Suprapubic skin (tissue), 4 donors: ENCODE measurements around the gene MN1. TPM values are rescaled to one million over a fixed set of nuclear protein-coding genes. Genes with fewer than 3 reads are reported as not detected.
A peak's percentile ranks its signal among the peaks of the same experiment; 100 is the strongest.

Experiments used
- DNase-seq, 2 donors: peaks; one replicate each; pipeline ENCODE4 v3.0.0-alpha.2; 2019; ENCODE audit warnings: low spot score in 2 of 2
- H3K27ac ChIP-seq: fragments of 200-600 bp; sonication (generic); one replicate; pipeline ENCODE4 v1.5.1; 2019
- H3K27me3 ChIP-seq: fragments of 200-600 bp; sonication (generic); one replicate; pipeline ENCODE4 v1.5.1; 2019
- H3K36me3 ChIP-seq: fragments of 200-600 bp; sonication (generic); one replicate; pipeline ENCODE4 v1.5.1; 2019
- H3K4me1 ChIP-seq: fragments of 200-600 bp; sonication (generic); one replicate; pipeline ENCODE4 v1.5.1; 2019
- H3K4me3 ChIP-seq: fragments of 200-600 bp; sonication (generic); one replicate; pipeline ENCODE4 v1.5.1; 2019; ENCODE audit warnings: mild to moderate bottlenecking
- H3K9me3 ChIP-seq: fragments of 200-600 bp; sonication (generic); one replicate; pipeline ENCODE4 v1.5.1; 2019
- CTCF ChIP-seq, 2 donors: fragments of 200-600 bp in 1 of 2; fragments of 450-650 bp in 1 of 2; sonication (generic) in 1 of 2; IDR thresholded peaks; one replicate each; pipeline ENCODE4 v1.5.1; 2016 to 2019; ENCODE audit warnings: antibody characterized with exemption in 2 of 2, mild to moderate bottlenecking in 1 of 2, moderate library complexity in 1 of 2
- EP300 ChIP-seq: sonication (generic); formaldehyde crosslinking; IDR thresholded peaks from one replicate; pipeline ENCODE4 v1.6.1; 2017; ENCODE audit warnings: antibody characterized with exemption
- POLR2A ChIP-seq, 2 donors: fragments of 450-650 bp; IDR thresholded peaks; one replicate each; pipeline ENCODE4 v1.6.1; 2017; ENCODE audit warnings: antibody characterized with exemption in 2 of 2, mild to moderate bottlenecking in 2 of 2, moderate library complexity in 2 of 2
- POLR2AphosphoS5 ChIP-seq, 3 donors: sonication (generic); formaldehyde crosslinking; IDR thresholded peaks; one replicate each; pipeline ENCODE4 v1.6.1; 2017; ENCODE audit warnings: antibody characterized with exemption in 3 of 3
- WGBS: methylation state at CpG from one replicate; pipeline ENCODE4 v1.1.5; 2018; 5-methylcytosine and 5-hydroxymethylcytosine counted together
- total RNA-seq, 4 donors: library from RNA; depleted of rRNA; stranded (reverse); fragments of >200 nt; gene quantifications; one replicate each; pipeline ENCODE4 v1.1.0, GENCODE V29; 2016

The MN1 gene
- total RNA-seq, 4 donors from 2014 or later = 1.7 to 6.5 (median 4.1) TPM

DNA sequence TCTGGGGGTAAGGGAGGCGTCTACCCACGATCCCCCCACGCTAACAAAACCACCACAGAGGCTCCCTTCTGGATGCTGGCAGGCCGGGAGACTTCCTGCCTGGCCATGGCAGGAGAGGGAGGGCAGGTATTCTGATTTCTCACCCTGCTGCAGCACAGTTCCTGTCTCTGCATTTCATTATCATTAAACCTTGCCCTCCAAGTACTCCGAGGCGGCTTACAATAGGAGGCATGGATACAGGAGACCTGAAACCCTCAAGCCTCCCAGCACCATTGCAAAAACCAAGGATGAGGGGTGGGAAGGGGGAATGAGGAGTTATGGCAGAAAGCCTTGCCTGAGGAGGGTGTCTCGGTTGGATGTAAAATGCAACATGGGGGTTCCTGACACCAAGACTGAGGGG, 44.1 kb upstream of the MN1 start:
- Histone ChIP-seq H3K9me3 (no peaks in the 10 kb centered on the region), H3K27me3 (no peaks in the 10 kb centered on the region), H3K36me3 (peaks cover 28% of the 10 kb centered on the region), H3K4me1 (peaks cover 13% of the 10 kb centered on the region), H3K4me3 (no peak overlapping the region), H3K27ac (no peak overlapping the region)
- TF ChIP-seq POLR2AphosphoS5 (IDR thresholded peaks at IDR 0.05) (no peak), CTCF (IDR thresholded peaks at IDR 0.05) (no peak), POLR2A (IDR thresholded peaks at IDR 0.05) (no peak), EP300 (no peak)
- 87% methylated on average over 7 of the region's 7 CpGs for WGBS
- peak; percentile 17 to 18 for DNase-seq

GRCh38 chr22:27844656-27845591, 43.4 kb upstream of the MN1 start:
- 81% methylated on average over 18 of the region's 20 CpGs for WGBS
- TF ChIP-seq POLR2AphosphoS5 (IDR thresholded peaks at IDR 0.05) (no peak), POLR2A (IDR thresholded peaks at IDR 0.05) (no peak), CTCF (IDR thresholded peaks at IDR 0.05) (no peak), EP300 (no peak)
- Histone ChIP-seq H3K9me3 (no peaks in the 10 kb centered on the region), H3K4me1 (peaks cover 6% of the 10 kb centered on the region), H3K27ac (no peak overlapping the region), H3K27me3 (no peaks in the 10 kb centered on the region), H3K4me3 (no peak overlapping the region), H3K36me3 (peaks cover 27% of the 10 kb centered on the region)
- peak in 1 of 2 donors; percentile 61 for DNase-seq

GRCh38 chr22:27844256-27844655, 42.7 kb upstream of the MN1 start:
- Histone ChIP-seq H3K4me3 (no peak overlapping the region), H3K36me3 (peaks cover 27% of the 10 kb centered on the region), H3K9me3 (no peaks in the 10 kb centered on the region), H3K4me1 (no peaks in the 10 kb centered on the region), H3K27ac (no peak overlapping the region), H3K27me3 (no peaks in the 10 kb centered on the region)
- 94% methylated on average over 6 of the region's 6 CpGs for WGBS
- no peak for TF ChIP-seq EP300
- no peak for TF ChIP-seq CTCF (IDR thresholded peaks at IDR 0.05)
- no peak for TF ChIP-seq POLR2A (IDR thresholded peaks at IDR 0.05)
- TF ChIP-seq POLR2AphosphoS5 (IDR thresholded peaks at IDR 0.05) = no peak
- DNase-seq = peak in 1 of 2 donors; percentile 64

DNA sequence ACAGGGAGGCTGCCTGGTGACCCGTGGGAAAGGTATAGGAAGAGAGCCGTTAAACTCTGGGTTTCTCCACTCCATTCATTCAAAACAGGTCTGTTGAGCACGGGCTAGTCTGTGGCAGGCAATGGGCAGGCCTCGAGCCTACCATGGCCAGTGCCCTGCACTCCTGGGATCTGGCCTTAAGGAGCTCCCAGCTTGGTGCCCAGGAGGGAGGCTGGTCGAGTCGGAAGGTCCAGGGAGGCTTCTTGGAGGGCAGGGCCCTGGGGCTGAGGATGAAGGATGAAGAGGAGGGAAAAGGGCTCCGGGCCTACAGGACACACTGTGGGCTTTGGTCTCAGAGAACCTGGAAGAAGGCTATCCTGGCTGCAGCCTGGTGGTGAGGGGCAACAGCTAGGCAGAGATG, 41.9 kb upstream of the MN1 start:
- 83% methylated on average over 7 of the region's 7 CpGs for WGBS
- no peaks in the 10 kb centered on the region for H3K9me3 ChIP-seq
- H3K27ac ChIP-seq = no peak overlapping the region
- H3K4me1 ChIP-seq = no peaks in the 10 kb centered on the region
- no peaks in the 10 kb centered on the region for H3K27me3 ChIP-seq
- peak; percentile 50 to 68 for DNase-seq
- no peak for TF ChIP-seq POLR2A (IDR thresholded peaks at IDR 0.05)
- TF ChIP-seq EP300 = no peak
- no peak for TF ChIP-seq CTCF (IDR thresholded peaks at IDR 0.05)
- TF ChIP-seq POLR2AphosphoS5 (IDR thresholded peaks at IDR 0.05) = no peak
- H3K4me3 ChIP-seq = no peak overlapping the region
- peaks cover 23% of the 10 kb centered on the region for H3K36me3 ChIP-seq

- 67% methylated on average over 15 of the region's 15 CpGs for WGBS
- Histone ChIP-seq H3K4me3 (no peak overlapping the region), H3K27me3 (no peaks in the 10 kb centered on the region), H3K4me1 (no peaks in the 10 kb centered on the region), H3K27ac (no peak overlapping the region), H3K36me3 (peaks cover 17% of the 10 kb centered on the region), H3K9me3 (no peaks in the 10 kb centered on the region)
- TF ChIP-seq POLR2AphosphoS5 (IDR thresholded peaks at IDR 0.05) = no peak
- peak in 1 of 2 donors; percentile 68 for DNase-seq
Observed at GRCh38 chr22:27842669-27843431, 41.3 kb upstream of the MN1 start.
